GM19099 (cell line): ENCODE measurements around the gene TOM1L2.

Experiments
- POLR2A ChIP-seq: IDR thresholded peaks from 3 replicates; pipeline ENCODE4 v1.6.1; 2011; ENCODE audit warnings: low read depth; ENCODE audit not compliant: insufficient read length; ENCODE audit errors: extremely low read depth

The TOM1L2 gene

DNA sequence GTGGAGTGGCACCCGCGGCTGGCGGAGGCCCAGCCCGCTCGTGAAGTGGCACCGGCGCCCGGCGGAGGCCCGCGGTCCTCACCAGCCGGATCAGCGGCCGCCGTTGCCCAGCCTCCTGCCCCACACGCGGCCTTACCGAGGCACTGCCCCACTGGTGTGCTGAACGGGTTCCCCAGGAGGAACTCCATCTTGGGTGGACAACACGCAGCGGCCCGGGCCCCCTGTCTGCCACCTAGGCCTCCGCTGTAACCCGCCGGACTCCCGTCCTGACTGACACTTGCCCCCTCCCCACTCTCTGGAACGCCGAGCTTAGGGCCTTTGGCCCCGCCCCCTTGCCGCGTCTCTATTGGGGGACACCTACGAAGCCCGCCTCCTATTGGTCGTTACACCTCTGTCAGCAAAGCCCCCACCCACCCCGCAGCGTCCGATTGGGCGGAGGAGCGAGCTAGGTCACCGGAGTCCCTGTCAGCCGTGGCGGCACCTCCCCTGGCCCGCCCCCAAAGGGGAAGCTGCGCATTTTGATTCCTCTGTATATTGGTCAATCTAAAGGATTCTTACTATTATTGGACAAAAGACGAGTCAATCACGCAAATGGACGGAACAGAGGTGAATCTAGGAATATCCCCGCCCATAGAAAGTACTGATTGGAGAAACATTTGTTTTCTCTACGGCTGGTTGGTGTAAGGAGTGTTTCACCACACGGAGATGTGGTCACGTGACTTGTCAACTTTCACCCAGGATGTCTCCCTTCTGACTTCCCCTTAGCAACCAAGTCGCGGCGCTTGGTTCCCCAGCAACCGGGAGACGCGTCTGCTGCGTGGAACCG lies at the start of gene TOM1L2, which contains the start of gene DRC3:
Gene TOM1L2, minus strand, starts transcription at position 275 of the 826 bp plus-strand sequence. Its CDS starts 87 bp downstream, at position 188.
Gene DRC3, plus strand, starts transcription at position 737 of the 826 bp plus-strand sequence. CDS start 4,737 bp downstream, outside the sequence.
- peak; percentile 57 for TF ChIP-seq POLR2A

DNA sequence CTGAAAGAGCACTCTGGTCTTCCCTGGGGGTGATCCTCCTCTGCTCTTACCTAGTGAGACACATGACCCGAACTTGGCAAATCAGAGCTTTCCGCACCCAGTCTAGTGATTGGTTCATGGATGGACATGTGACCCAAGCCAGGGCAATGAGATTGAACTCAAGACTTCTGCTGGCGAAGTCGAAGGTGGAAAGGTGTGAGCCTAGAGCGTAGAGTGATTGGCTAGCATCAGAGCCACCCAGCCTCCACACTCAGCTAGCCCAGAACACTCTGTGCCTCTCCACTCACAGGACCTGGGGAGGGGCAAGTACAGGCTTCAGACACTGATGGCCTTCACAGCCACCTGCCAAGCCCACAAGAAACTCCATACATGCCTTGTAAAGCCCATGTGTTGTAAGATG lies 49.2 kb upstream of the TOM1L2 start:
- no peak for TF ChIP-seq POLR2A

DNA sequence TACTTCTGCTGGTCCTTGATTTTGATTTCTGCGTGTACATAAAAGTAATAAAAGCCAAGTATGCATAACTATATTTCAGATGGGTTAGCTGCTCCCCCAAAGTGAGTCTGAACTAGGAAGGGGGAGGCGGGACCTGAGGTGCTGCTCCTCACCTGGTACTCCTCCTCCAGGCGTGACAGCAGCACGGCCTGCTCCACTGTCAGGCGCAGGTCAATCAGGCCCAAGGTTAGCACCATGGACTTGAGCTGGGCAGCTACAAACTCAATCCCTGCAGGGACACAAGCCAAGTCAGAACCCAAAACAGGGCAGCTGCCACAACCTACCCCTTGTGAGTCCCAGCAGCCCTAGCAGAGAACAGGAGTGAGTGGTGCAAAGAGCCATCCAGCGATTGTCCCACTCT lies 48.8 kb upstream of the TOM1L2 start:
- TF ChIP-seq POLR2A, result no peak

DNA sequence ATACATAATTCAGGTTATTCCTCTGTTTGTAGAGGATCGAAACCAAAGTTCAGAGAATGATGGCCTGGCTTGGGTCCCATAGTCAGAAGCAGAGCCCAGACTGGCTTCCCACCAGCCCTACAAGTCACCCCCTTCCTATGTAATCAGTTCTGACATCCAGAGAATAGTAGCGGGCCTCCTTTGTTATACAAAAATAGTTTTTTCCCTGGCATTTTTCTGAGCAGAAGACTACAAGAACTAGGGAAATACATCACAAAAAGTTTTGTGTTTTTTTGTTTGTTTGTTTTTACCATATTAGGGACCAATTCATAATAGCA lies 47.6 kb upstream of the TOM1L2 start:
- no peak for TF ChIP-seq POLR2A

GRCh38 chr17:18018411-18018921 lies 46.3 kb upstream of the TOM1L2 start:
- TF ChIP-seq POLR2A, result no peak

- TF ChIP-seq POLR2A, result no peak
These were observed 45.8 kb upstream of the TOM1L2 start for GRCh38 chr17:18017958-18018357.

DNA sequence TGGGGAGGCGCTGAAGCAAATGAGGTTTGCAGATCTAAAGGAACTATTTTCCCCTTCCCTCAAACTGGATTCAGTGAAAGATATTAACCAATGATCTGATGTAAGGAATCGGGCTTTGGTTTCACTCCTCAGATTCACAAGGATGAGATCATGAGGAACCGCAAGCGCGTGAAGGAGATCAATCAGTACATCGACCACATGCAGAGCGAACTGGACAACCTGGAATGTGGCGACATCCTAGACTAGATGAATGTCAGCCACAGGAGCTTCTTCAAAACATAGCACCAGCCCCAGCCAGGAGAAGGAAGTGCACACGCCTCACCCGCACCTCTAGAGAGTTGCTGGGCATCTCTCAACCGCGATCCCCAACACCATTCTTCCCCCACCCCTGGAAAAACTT lies 44.2 kb upstream of the TOM1L2 start:
- no peak for TF ChIP-seq POLR2A

DNA sequence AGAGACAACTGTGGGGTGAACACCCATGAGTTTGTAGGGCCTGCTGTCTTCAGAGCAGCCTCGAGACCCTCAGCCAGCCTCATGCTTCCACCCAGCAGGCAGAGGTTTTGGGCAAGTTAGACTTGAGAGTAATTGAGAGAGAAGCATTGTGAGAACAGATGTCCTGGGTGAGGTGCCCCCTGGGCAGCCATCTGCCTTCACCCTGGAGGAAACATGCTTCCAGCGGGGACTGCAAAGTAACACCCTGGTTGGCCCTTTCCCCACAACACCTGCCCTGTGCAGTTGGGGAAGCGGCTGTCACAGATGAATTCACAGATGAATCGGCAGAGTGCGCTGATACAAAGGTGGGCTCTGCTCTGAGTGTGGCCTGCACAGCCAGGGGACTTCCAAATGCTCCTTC lies 43.4 kb upstream of the TOM1L2 start:
- TF ChIP-seq POLR2A, result no peak

GRCh38 chr17:18014006-18014405 lies 41.8 kb upstream of the TOM1L2 start:
- no peak for TF ChIP-seq POLR2A

DNA sequence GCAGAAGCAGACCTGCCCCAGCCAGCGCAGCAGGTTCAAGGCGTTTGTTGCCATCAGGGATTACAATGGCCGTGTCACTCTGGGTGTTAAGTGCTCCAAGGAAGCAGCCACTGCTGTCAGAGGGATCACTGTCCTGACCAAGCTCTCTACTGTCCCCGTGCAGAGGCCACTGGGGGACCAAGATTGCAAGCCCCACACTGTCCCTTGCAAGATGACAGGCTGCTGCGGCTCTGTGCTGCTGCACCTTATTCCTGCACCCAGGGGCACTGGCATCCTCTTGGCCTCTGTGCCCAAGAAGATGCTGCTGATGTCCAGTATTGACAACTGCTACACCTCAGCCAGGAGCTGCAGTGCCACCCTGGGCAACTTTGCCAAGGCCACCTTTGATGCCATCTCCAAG lies 39.1 kb upstream of the TOM1L2 start:
- no peak for TF ChIP-seq POLR2A

DNA sequence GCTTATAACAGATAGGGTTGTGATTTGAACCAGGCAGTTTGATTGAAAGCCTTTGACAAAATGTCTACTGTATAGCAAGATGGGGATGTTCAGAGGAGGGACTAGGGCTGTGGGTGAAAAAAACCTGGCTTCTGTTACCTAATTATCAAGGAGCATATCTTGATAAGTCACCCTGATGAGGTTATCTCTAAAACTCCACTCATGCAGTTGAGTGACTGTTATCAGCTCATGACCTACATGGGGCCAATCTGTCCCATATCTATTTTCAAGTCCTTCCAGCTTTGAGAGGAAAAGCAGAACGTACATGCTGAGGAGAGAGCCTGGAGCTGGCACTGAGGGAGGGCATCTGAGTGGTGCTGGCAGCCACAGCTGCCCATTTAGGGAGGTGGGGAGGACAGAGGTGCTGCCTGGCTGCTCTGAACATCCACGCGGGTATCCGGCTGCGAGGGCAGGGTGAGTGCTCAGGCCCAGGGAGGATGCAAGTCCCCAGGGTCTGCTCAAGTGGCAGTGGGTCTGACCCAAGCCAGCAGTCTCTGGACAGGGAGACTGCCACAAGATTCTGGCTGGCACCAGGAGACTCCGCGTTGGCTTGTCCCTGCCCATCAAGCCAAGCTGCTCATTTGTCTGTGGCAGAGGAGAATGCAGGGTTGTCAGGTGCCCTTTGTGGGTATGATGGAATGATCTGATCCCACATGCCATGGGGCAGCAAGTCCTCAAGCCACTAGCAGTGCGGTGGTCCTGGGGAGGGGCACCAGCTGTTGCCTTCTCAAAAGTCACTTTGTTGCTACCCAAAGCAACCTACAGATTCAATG lies 37.6 kb upstream of the TOM1L2 start:
- TF ChIP-seq POLR2A, result no peak

DNA sequence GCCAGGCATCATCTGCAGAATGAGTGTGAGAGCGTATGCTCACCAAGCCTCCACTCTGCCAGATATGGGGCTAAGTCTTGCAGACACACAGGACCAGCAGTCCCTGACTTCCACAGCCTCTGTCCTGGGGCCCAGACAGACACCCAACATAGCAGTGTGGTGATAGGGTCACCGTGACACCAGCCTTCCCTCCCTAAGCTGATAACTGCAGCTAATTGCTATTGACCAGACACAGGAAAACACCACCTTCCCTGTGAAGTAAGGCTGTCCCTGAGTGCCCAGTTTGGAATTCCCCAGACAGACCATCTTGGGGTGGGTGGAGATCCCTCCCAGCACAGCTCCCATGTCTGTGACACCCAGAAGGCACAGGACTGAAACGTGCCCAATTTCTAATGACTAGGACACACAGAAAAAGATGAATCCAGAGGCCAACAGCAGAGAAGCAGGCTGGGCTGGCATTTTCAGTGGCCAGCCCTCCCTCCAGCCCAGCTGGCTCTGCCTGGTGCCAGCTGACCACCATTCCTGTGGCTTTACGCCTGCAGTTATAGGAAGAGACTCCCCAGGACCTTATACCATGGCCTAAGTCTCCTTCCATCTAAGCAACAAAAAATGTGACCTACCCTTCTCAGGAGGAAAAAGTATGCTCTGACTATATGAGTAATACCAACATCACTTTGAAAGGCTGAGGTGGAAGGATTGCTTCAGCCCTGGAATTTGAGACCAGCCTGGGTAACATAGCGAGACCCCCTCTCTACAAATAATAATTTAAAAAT lies 36.5 kb upstream of the TOM1L2 start:
- TF ChIP-seq POLR2A, result no peak

DNA sequence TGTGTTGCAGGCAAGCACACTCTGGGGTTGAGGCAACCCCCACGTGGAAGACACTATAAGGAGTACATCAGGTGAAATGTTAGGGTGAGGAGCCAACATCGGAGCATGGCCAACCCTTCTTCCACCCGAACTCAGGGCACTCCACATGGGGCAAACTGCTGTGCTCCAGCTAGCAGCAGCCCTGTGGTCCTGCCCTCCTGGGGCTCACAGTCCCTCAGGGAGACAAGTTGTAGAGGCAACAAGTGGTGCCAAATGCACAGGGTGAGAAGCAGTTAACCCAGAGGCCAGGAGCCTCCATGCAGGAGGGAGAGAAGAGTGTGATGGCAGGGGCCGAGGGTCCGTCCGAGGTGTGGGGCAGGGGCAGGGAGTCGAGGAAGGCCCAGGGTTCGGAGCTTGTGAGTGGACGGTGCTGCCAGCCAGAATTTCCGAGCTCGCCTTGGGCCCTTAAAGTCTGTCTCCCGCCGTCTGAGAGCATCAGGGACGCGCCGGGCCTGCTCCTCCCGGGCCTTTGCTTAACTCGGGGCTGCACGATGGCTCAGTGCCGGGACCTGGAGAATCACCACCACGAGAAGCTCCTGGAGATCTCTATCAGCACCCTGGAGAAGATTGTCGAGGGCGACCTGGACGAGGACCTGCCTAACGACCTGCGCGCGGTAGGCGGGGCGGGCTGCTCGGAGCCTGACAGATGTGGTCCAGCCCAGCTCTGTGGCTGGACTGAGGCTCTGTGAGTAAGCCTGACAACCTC lies 34.5 kb upstream of the TOM1L2 start:
- no peak for TF ChIP-seq POLR2A

DNA sequence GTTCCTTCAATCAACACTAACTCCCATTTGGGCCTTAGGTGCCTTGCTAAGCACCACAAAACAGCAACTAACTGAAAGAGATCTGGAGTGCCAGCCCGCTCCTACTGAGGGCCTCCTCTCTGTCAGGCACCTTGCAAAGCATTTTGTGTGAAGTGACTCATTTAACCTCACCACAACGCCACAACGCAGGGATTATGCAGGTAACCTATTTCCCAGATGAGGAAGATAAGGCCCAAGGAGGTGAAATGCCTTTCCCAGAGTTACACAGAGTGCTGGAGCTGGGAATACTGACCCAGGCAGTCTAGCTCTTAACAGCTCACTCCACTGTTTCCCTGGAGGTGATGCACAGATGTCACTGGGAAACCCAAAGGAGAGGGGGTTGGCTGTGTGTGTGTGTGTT lies 33.3 kb upstream of the TOM1L2 start:
- TF ChIP-seq POLR2A, result no peak
